HuH-7 (cell line): ENCODE measurements around the gene TTC9.
"Not testable (repeated sequence)": the region's sequence is repeated elsewhere in the genome, so short reads cannot be mapped to it uniquely, and the experiment has no call there.

Source experiments
- DNase-seq: peaks from one replicate; pipeline ENCODE4 v3.0.0; 2011; ENCODE audit warnings: low spot score

TTC9 gene

DNA sequence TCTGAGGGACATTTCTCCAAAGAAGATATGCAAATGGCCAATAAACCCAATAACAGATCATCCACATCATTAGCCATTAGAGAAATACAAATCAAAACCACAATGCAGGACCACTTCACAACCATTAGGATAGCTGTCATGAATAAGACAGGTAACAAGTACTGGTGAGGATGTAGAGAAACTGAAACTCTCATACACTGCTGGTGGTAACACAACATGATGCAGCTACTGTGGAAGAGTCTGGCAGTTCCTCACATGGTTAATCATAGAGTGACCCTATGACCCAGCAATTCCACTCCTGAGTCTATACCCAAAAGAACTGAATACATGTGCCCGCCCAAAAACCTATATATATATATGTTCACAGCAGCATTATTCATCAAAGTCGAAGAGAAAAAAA is 39.0 kb downstream of the TTC9 start:
- DNase-seq: no peak

DNA sequence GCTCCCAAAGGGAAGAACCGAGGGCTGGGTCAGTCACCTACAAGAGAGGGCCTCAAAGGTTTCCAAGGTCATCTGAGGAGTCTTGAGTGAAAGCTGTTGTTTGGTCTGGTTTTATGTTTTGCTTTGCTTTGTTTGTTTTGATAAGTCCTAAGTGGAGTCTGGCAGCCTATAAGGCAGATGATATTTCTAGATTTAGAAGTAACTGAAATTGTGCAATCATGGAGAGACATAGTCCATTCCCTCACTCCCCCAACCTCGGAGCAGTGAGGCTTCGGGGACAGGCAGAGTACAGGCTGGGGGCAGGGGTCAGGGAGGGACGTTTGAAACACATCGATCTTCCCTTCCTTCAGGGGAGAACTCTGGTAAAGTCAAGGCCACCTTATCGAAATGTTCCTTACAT is 42.3 kb downstream of the TTC9 start:
- DNase-seq: no peak

DNA sequence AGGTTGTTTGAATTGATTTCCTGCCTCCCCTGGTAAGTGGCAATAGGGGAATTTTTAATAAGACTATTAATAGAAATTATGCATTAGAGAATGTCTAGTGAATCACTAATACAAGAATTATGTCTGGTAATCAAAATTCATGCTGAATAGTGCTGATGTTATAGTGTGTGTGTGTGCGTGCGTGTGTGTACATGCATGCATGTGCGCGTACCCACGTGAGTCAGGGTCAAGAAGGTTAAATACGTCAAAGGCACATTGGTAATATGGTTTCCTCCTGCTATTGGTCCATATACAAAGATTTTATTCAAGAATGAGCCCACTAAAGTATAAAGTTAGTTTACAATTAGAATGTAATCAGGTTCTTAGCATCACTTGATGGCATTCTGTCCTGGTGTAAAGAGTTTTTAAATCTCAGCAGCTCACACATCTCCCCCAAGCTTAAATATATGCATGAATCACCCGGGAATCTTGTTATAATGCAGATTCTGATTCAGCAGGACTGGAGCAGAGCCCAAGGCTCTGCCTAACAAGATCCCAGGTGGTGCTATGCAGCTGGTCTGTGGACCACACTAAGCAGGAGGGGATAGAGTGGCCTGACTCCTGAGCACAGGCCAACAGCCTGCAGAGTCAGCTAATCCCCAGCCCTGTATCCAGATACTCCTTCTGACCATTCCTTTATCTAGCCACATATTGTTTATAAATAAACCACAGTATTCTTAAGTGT is 43.9 kb downstream of the TTC9 start:
- no peak for DNase-seq

DNA sequence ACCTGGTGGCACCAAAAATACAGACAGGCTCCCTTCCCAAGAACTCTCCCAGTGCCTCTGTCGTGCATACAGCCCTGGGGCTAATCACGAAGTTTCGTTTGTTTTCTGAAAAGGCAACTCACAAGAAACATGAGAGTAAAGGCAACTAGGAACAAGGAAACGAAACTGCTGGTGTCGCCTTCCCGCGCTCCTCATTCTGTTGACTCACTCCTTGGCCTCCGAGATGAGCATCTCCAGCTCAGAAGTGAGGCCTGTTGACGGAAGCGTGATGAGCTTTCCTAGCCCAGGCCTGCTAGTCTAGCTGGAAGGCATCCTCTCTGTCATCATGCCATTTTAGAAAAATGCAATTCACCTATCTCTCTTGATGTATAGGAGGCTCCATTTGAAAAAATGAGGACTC is 50.5 kb downstream of the TTC9 start:
- DNase-seq: no peak

GRCh38 chr14:70696026-70696425 is 54.3 kb downstream of the TTC9 start:
- no peak for DNase-seq

DNA sequence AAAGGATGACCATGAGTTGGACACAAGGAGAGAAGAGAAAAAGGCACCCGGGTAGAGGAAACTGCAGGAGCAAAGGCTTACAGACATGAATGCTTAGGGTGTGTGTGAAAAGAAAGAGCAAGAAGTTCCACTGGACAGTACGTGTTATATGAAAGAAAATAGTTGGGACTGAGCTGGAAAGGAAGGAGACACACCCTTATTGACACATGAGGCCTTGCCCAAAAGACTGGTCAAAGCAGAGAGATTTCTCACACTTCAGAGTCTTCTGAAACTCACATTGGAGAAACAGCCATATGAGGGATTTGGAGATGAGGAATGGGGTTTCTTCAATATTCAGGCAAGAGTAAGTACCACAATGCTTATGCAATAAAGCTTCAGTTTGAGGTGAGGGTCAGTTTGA is 56.0 kb downstream of the TTC9 start:
- no peak for DNase-seq

DNA sequence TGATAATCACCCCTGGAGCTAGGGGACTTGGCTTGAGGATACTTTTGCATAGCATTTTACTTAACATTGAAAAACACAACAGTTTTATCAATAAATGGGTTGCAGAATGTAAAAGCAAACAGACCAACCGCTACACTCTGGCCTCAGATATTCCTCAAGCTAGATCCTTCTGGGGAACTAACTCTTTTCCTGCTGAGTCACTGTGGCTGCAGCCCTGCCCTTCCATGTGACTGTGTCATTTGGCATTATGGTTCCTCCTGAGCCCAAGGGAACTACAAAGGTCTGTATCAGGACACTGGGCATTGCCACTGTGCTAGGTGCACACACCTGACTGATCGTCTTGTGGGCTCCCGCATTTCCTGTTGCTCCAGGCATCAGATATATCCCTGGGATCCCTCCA is 56.6 kb downstream of the TTC9 start:
- no peak for DNase-seq

DNA sequence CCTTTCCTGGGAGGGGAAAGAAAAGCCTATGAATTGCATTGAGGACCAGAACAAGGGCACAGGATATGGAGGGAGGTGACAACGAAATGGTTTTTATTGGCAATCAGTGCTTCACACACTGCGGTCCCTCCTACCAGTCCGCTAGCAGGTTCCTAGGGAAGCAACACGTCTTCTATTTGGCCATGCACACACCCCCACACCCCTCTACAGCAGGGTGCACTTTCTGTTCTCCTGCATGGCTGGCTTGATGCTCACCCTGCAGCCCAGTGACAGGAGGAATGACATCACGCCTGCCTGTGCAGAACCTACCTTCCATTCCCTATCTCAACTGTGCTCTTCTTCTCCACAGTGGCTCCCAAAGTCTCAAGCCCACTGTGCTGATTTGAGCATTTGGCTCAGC is 57.9 kb downstream of the TTC9 start:
- DNase-seq: no peak

DNA sequence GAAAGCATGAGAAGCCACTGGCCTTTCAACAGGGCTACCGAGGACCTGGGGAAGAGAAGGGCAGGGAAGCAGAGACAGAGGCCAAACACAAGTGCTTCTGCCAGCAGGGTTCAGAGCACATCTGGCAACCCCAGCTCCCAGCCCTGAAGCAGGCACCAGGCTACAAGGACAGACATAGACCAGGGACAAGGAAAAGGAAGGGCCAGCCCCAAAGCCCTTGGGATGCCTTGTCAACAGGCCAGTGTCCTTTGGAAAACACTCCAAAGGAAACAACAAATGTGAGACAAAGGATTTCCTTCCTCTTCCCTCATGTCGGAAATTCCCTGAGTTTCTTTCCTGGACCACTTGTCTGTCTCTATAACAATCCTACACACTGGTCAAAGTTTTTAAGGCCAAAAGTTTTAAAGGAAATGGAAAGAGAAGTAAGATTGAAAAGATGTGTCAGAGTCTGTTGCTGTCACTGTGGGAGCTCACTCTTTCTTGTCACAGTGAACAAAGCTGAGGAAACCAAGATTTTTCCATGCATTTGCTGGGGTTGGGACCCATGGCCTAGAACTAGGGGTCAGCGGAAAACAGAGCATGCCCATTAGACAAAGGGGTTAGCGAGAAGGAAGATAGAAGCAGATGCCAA is 59.4 kb downstream of the TTC9 start:
- DNase-seq: no peak

DNA sequence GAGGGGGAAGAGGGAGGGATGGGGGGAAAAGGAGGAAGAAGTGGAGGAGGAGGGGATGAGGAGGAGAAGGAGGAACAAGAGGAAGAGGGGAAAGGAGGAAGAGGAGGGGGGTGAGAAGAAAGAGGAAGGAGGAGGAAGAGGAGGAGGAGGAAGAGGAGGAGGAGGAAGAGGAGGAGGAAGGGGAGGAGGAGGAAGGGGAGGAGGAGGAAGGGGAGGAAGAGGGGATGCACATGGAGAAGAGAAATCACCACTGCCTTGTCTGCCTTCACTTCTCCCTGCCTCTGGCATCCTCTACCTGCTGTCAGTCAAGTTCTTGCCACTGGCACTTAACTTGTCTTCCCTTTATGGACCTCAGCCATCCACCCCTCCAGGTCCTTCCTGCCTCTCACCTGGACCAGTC is 59.9 kb downstream of the TTC9 start:
- no peak for DNase-seq

DNA sequence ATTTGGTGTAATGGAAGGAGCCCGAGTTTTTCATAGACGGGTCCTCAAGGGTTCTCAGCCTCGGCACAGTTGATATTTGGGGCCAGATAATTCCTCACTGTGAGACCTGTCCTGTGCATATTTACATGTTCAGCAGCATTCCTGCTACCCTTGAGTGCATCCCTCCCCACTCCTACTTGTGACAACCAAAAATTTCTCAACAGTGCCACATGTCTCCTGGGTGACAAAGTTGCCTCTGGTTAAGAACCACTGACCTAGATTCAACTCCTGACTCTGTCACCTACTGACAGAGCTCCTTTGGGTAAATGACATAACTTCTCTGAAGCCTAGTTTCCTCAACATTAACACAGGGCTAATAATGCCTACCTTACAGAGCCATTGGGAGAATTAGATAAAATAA is 60.4 kb downstream of the TTC9 start:
- no peak for DNase-seq

DNA sequence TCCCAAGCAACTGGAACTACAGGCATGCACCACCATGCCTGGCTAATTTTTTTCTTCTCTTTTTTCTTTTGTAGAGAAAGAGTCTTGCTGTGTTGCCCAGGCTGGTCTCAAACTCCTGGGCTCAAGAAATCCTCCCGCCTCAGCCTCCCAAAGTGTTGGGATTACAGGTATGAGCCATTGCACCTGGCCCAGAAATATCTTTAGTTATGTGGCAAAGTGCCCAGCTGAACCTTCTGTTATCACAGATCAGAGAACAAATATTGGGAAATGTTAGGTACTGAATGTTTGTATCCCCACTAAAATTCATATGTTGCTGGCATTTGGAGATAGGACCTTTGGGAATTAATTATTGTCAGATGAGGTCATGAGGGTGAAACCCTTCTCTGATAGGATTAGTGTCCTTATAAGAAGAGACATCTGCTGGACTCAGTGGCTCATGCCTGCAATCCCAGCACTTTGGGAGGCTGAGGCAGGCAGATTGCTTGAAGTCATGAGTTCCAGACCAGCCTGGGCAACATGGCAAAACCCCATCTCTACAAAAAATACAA is 62.0 kb downstream of the TTC9 start:
- DNase-seq: not testable (repeated sequence)

DNA sequence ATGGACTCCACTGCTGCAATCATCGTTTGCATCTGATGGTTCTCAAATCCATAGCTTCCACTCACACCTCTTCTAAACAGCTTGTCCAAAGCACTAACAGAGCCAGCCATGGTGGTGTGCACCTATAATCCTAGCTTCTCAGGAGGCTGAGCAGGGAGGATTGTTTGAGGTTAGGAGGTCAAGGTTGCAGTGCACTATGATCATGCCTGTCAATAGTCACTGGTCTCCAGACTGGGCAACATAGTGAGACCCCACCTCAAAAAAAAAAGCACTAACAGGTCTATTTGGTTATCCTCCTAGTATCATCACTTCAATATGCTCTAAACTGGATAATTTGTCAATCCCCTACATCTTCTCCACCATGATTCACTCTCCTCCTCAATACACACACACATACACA is 63.2 kb downstream of the TTC9 start:
- no peak for DNase-seq

- DNase-seq: no peak
Observed at GRCh38 chr14:70706177-70706576, 64.5 kb downstream of the TTC9 start.

DNA sequence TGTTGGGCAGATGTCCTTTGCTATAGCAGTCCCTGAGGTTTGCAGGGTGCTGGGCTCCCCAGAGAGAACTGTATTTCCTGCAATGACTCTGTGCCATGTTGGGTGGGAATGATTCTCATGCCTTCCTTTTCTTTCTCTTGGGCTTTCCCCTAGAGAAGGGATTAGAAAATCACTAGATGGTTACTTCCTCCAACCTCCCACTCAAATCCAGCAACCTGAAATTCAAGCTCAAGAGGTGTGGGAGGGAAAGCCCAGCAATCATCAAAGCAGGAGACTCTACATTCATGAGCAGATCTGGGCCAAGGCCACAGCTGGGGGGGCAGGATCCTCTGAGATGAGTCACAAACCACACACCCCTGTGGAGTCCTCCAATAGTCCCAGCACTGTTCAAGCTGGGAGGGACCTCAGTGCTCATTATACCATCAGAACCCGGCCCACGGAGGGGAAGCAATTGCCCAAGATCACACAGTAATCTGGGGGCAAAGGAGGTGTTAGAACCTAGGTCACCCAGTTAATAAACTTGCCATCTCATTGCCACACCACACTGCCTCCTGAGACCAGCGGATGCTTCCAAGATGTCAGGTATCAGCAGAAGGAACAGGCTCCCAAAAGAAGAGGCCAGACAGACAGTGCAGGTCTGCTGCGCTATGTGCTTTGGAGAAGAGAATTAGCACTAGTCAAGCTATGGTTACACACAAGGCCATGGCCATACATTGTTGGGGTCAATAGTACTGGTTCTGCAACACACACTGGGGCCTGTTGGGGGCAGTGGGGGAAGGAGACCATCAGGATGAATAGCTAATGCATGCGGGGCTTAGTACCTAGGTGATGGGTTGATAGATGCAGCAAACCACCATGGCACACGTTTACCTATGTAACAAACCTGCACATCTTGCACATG is 65.7 kb downstream of the TTC9 start:
- DNase-seq: no peak

GRCh38 chr14:70708717-70709570 is 67.2 kb downstream of the TTC9 start:
- DNase-seq: no peak

DNA sequence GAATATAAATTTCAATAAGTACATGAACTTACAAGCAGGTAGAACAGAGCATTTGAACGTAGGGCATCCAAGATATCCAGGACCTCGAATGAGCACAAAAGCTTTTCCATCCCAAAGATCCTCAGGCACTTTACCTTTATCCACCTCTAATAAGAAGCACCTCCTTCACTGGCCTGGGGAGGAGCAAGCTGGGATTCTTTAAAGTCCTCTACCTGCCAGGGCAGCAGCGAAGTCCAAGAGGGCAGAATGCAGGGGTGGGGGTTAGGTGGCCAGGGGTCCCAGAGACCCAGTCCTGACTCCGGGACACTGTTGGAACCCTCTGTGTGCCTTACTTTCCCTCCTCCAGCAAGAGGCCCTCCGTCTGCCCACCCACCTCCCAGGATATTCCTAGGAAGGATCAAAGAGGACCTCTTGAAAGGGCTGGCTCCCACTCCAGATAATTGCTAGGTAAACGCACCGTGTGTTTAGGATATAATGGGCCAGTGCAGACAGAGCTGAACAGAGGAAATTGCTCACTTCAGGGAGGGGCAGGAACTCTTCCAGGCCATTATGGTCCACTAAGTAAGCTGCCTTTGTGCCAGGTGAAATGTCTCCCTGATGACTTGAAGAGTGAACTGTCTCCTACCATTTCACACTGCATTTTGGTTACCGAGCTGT is 68.1 kb downstream of the TTC9 start:
- no peak for DNase-seq

- no peak for DNase-seq
Observed at GRCh38 chr14:70711451-70711850, 69.7 kb downstream of the TTC9 start.

- DNase-seq: no peak
Observed at GRCh38 chr14:70713096-70713495, 71.4 kb downstream of the TTC9 start.

GRCh38 chr14:70713511-70713916 is 71.8 kb downstream of the TTC9 start:
- no peak for DNase-seq

- DNase-seq: no peak
Observed at GRCh38 chr14:70714055-70714550, 72.4 kb downstream of the TTC9 start.
